IMR-90 (cell line): Measurements from ENCODE around the gene PEX11G. TPM values are rescaled to one million over a fixed set of nuclear protein-coding genes. Genes with fewer than 3 reads are reported as not detected.

Experiments
- ATAC-seq: fragments of 200-7000 bp; cut with Tn5 transposase; 2 replicates; pipeline ENCODE4 v1.9.1; 2020; ENCODE audit warnings: low read depth, mild to moderate bottlenecking, moderate library complexity
- BruUV-seq: library from RNA; stranded (reverse); fragments of 400-500 nt; replicated peaks from 2 replicates; lab custom pipeline; 2021; lab: Mats Ljungman, UMichigan
- CTCF ChIA-PET: fragments of 300-600 bp; formaldehyde crosslinking; extraction: SDS; loops from one replicate; lab custom pipeline; 2021; ENCODE audit warnings: antibody characterized with exemption; lab: Yijun Ruan, JAX
- POLR2A ChIA-PET: fragments of 300-600 bp; sonication (Branson Sonifier 250); formaldehyde crosslinking; loops from one replicate; lab custom pipeline; 2022; ENCODE audit warnings: antibody characterized with exemption; ENCODE audit not compliant: unreplicated experiment; lab: Charles Lee
- DNase-seq: peaks from one replicate; pipeline ENCODE4 v3.0.0; 2013
- H2AFZ ChIP-seq: replicated peaks from 2 replicates; pipeline ENCODE3; 2013; ENCODE audit warnings: low read length, mild to moderate bottlenecking; ENCODE audit not compliant: poor library complexity
- H2AK5ac ChIP-seq: 2 replicates; pipeline ENCODE4 v1.6.1; 2013; ENCODE audit warnings: low read depth, low read length, inconsistent platforms
- H2AK9ac ChIP-seq: replicated peaks from 2 replicates; pipeline ENCODE3; 2013; ENCODE audit warnings: mild to moderate bottlenecking, low read depth, low read length, moderate library complexity; ENCODE audit not compliant: poor library complexity
- H2BK120ac ChIP-seq: 2 replicates; pipeline ENCODE4 v1.6.1; 2013; ENCODE audit warnings: low read depth, low read length, inconsistent platforms
- H2BK15ac ChIP-seq: 3 replicates; pipeline ENCODE4 v1.6.1; 2013; ENCODE audit warnings: low read depth, low read length, inconsistent platforms
- H2BK20ac ChIP-seq: 2 replicates; pipeline ENCODE4 v1.6.1; 2013; ENCODE audit warnings: low read depth, mild to moderate bottlenecking, inconsistent platforms, low read length, moderate library complexity
- H2BK5ac ChIP-seq: 2 replicates; pipeline ENCODE4 v1.6.1; 2013; ENCODE audit warnings: mild to moderate bottlenecking, low read depth, low read length, inconsistent platforms; ENCODE audit not compliant: poor library complexity, severe bottlenecking
- H3K14ac ChIP-seq: replicated peaks from 2 replicates; pipeline ENCODE4 v1.6.1; 2013; ENCODE audit warnings: low read depth, low read length, inconsistent platforms
- H3K18ac ChIP-seq: 2 replicates; pipeline ENCODE4 v1.6.1; 2013; ENCODE audit warnings: low read depth, low read length, control low read depth
- H3K23ac ChIP-seq: 2 replicates; pipeline ENCODE4 v1.6.1; 2013; ENCODE audit warnings: low read depth, low read length, inconsistent platforms
- H3K27ac ChIP-seq: 2 replicates; pipeline ENCODE4 v1.5.1; 2013; ENCODE audit warnings: mild to moderate bottlenecking, control low read depth, low read length; ENCODE audit not compliant: insufficient read depth
- H3K27me3 ChIP-seq: 2 replicates; pipeline ENCODE4 v1.6.1; 2013; ENCODE audit warnings: low read length; ENCODE audit not compliant: control insufficient read depth, insufficient read depth
- H3K36me3 ChIP-seq: 2 replicates; pipeline ENCODE4 v1.6.1; 2013; ENCODE audit warnings: low read length, mixed read lengths; ENCODE audit not compliant: control insufficient read depth, insufficient read depth
- H3K4ac ChIP-seq: 2 replicates; pipeline ENCODE4 v1.6.1; 2013; ENCODE audit warnings: low read depth, low read length, inconsistent platforms
- H3K4me1 ChIP-seq: 2 replicates; pipeline ENCODE4 v1.6.1; 2013; ENCODE audit warnings: low read length, mixed read lengths; ENCODE audit not compliant: control insufficient read depth, insufficient read depth
- H3K4me2 ChIP-seq: 2 replicates; pipeline ENCODE4 v1.6.1; 2013; ENCODE audit warnings: low read depth, mild to moderate bottlenecking, control low read depth, low read length, moderate library complexity
- H3K4me3 ChIP-seq: 2 replicates; pipeline ENCODE4 v1.5.1; 2013; ENCODE audit warnings: low read depth, mild to moderate bottlenecking, control low read depth, low read length, moderate library complexity; ENCODE audit not compliant: insufficient read depth
- H3K56ac ChIP-seq: 2 replicates; pipeline ENCODE4 v1.6.1; 2013; ENCODE audit warnings: low read length, inconsistent platforms; ENCODE audit not compliant: insufficient read depth; ENCODE audit errors: extremely low read depth
- H3K79me1 ChIP-seq, 2 experiments: 2 replicates each; pipeline ENCODE4 v1.6.1; 2013; ENCODE audit warnings: low read length in 2 of 2, inconsistent platforms in 1 of 2, low read depth in 1 of 2
- H3K9ac ChIP-seq: 2 replicates; pipeline ENCODE4 v1.6.1; 2013; ENCODE audit warnings: low read depth, low read length, control low read depth
- H3K9me1 ChIP-seq: 2 replicates; pipeline ENCODE4 v1.6.1; 2013; ENCODE audit warnings: low read length, inconsistent platforms; ENCODE audit not compliant: insufficient read depth
- H3K9me3 ChIP-seq: 2 replicates; pipeline ENCODE4 v1.6.1; 2013; ENCODE audit warnings: low read length; ENCODE audit not compliant: control insufficient read depth, insufficient read depth
- H4K20me1 ChIP-seq: 2 replicates; pipeline ENCODE4 v1.6.1; 2013; ENCODE audit warnings: low read length, inconsistent platforms; ENCODE audit not compliant: insufficient read depth
- H4K5ac ChIP-seq: 2 replicates; pipeline ENCODE4 v1.6.1; 2013; ENCODE audit warnings: mild to moderate bottlenecking, low read depth, low read length, control low read depth
- H4K8ac ChIP-seq, 2 experiments: 2 replicates each; pipeline ENCODE4 v1.6.1; 2013; ENCODE audit warnings: low read depth in 2 of 2, low read length in 2 of 2, control low read depth in 1 of 2, inconsistent platforms in 1 of 2
- H4K91ac ChIP-seq: 2 replicates; pipeline ENCODE4 v1.6.1; 2013; ENCODE audit warnings: low read depth, low read length, inconsistent platforms; ENCODE audit not compliant: insufficient read depth
- CEBPB ChIP-seq: IDR thresholded peaks from 2 replicates; pipeline ENCODE4 v1.6.1; 2012; ENCODE audit warnings: low read depth, low read length, improper control_type of control experiment
- CHD1 ChIP-seq: IDR thresholded peaks from 2 replicates; pipeline ENCODE4 v1.6.1; 2012; ENCODE audit warnings: low read depth, low read length, improper control_type of control experiment
- FOS ChIP-seq: fragments of 150-350 bp; IDR thresholded peaks from 2 replicates; pipeline ENCODE4 v1.6.1; 2016; ENCODE audit warnings: low read depth, low read length
- MAFK ChIP-seq: IDR thresholded peaks from 2 replicates; pipeline ENCODE4 v1.6.1; 2012; ENCODE audit warnings: low read depth, low read length, improper control_type of control experiment
- MAZ ChIP-seq: IDR thresholded peaks from 2 replicates; pipeline ENCODE4 v1.6.1; 2012; ENCODE audit warnings: low read depth, mild to moderate bottlenecking, low read length, improper control_type of control experiment, moderate library complexity, borderline replicate concordance
- MXI1 ChIP-seq: IDR thresholded peaks from 2 replicates; pipeline ENCODE4 v1.6.1; 2012; ENCODE audit warnings: low read depth, mild to moderate bottlenecking, low read length, moderate library complexity, borderline replicate concordance
- NFE2L2 ChIP-seq: fragments of 150-350 bp; IDR thresholded peaks from 2 replicates; pipeline ENCODE4 v1.6.1; 2016; ENCODE audit warnings: low read depth, mild to moderate bottlenecking, low read length
- POLR2A ChIP-seq: IDR thresholded peaks from 2 replicates; pipeline ENCODE4 v1.6.1; 2012; ENCODE audit warnings: mild to moderate bottlenecking, low read depth, low read length
- RAD21 ChIP-seq: IDR thresholded peaks from 2 replicates; pipeline ENCODE4 v1.6.1; 2012; ENCODE audit warnings: low read length, improper control_type of control experiment
- RCOR1 ChIP-seq: IDR thresholded peaks from 2 replicates; pipeline ENCODE4 v1.6.1; 2012; ENCODE audit warnings: mild to moderate bottlenecking, low read length, improper control_type of control experiment; ENCODE audit not compliant: insufficient replicate concordance
- RFX5 ChIP-seq: IDR thresholded peaks from 2 replicates; pipeline ENCODE4 v1.8.0; 2012; ENCODE audit warnings: low read depth, mild to moderate bottlenecking, low read length, moderate library complexity
- SMC3 ChIP-seq: fragments of 150-350 bp; IDR thresholded peaks from 2 replicates; pipeline ENCODE4 v1.6.1; 2016; ENCODE audit warnings: low read depth, mild to moderate bottlenecking, antibody characterized with exemption, low read length, moderate library complexity
- WGBS, 2 experiments: methylation state at CpG; one replicate each; pipeline versions ENCODE4 v1.1.5 to v1.1.7; 2013; ENCODE audit warnings: missing lambda C conversion rate in 2 of 2; ENCODE audit not compliant: insufficient read length in 1 of 2; ENCODE audit errors: extremely low coverage in 2 of 2; 5-methylcytosine and 5-hydroxymethylcytosine counted together
- dilution Hi-C: fragments of 300-500 bp; cut with HindIII; formaldehyde crosslinking; loops from one replicate; pipeline ENCODE4 v1.14.3; 2018; ENCODE audit warnings: low sequenced_read_pairs; ENCODE audit not compliant: unreplicated experiment
- in situ Hi-C: fragments of 300-500 bp; cut with MboI; formaldehyde crosslinking; loops from 3 replicates; pipeline ENCODE4 v1.14.3; 2019; ENCODE audit warnings: low sequenced_read_pairs, inconsistent platforms, mixed read lengths
- intact Hi-C: fragments of 100-400 bp; cut with micrococcal nuclease; formaldehyde crosslinking; loops from 2 replicates; pipeline ENCODE4 v1.10.0; 2022
- polyA plus RNA-seq, 3 experiments: library from polyadenylated mRNA; depleted of rRNA; stranded (reverse); fragments of >200 nt; gene quantifications; 2 replicates each; pipeline ENCODE4 v1.2.3, GENCODE V29; 2012; ENCODE audit warnings: low replicate concordance in 1 of 3
- total RNA-seq: library from RNA; depleted of rRNA; stranded (reverse); fragments of >200 nt; gene quantifications from 2 replicates; pipeline ENCODE4 v1.2.3, GENCODE V29; 2012
- TF ChIP-seq, protein P1 (sequence below): fragments of 150-350 bp; IDR thresholded peaks from 2 replicates; pipeline ENCODE4 v1.6.1; 2017; ENCODE audit warnings: mild to moderate bottlenecking, antibody characterized with exemption, low read length, low read depth
- TF ChIP-seq, protein P2 (sequence below): conservative IDR thresholded peaks from 2 replicates; pipeline ENCODE4 v1.5.1; 2012; ENCODE audit warnings: mild to moderate bottlenecking, low read depth, low read length, improper control_type of control experiment
- TF ChIP-seq, protein P3 (sequence below): fragments of 150-350 bp; IDR thresholded peaks from 2 replicates; pipeline ENCODE4 v1.6.1; 2016; ENCODE audit warnings: low read depth, mild to moderate bottlenecking, low read length, moderate library complexity, borderline replicate concordance

PEX11G gene
- total and polyA plus RNA-seq, 2 of the 4 experiments (the other 2 are of a cell fraction), result 0.72 to 1.7 TPM

DNA sequence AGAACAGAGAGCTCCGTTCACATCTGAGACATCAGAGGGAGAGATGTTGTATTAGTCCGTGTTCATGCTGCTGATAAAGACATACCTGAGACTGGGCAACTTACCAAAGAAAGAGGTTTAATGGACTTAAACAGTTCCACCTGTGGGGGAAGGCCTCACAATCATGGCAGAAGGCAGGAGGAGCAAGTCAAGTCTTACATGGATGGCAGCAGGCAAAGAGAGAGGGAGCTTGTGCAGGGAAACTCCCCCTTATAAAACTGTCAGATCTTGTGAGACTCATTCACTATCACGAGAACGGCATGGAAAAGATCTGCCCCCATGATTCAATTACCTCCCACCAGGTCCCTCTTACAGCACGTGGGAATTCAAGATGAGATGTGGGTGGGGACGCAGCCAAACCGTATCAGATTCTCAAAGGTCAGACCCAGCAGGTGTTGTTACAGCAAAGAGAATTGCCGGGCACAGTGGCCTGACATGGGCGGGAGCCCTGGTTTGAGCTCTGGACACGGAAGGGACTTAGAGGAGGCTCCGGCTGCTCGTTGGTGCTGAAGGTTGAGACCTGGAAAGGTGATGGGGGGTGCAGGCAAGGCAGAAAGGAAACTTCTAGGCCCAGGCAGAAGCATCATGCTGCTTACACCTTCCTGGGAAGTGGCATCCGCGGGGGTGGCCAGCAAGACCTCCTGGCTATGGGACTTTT, 33.1 kb downstream of the PEX11G start:
- no peak for ATAC-seq
- intact Hi-C loops (no loop called here), dilution Hi-C loops (no loop called here), in situ Hi-C loops (no loop called here)
- no peak overlapping the region for H2AK5ac ChIP-seq
- no peak overlapping the region for H3K56ac ChIP-seq
- H3K36me3 ChIP-seq, result peaks cover 57% of the 10 kb centered on the region
- no peak overlapping the region for H4K5ac ChIP-seq
- H4K8ac ChIP-seq, result no peak overlapping the region
- no peak overlapping the region for H3K23ac ChIP-seq
- H3K4me1 ChIP-seq, result no peaks in the 10 kb centered on the region
- H3K9me3 ChIP-seq, result peaks cover 3% of the 10 kb centered on the region
- H3K9me1 ChIP-seq, result no peaks in the 10 kb centered on the region
- no peak overlapping the region for H3K4me3 ChIP-seq
- H2AFZ ChIP-seq, result no peak overlapping the region
- ChIA-PET CTCF (no interaction called here), POLR2A (no interaction called here)
- H3K79me1 ChIP-seq, result peaks cover 20 to 24% of the 10 kb centered on the region in 2 experiments
- no peak for DNase-seq
- no peak overlapping the region for H4K91ac ChIP-seq
- H2BK5ac ChIP-seq, result no peak overlapping the region
- H3K4me2 ChIP-seq, result no peak overlapping the region
- TF ChIP-seq RCOR1 (no peak), CHD1 (no peak), POLR2A (no peak), MXI1 (no peak), CEBPB (no peak), MAZ (no peak), NFE2L2 (no peak), RFX5 (no peak), SMC3 (no peak), MAFK (no peak), FOS (no peak), RAD21 (no peak)
- TF ChIP-seq, protein P1, sequence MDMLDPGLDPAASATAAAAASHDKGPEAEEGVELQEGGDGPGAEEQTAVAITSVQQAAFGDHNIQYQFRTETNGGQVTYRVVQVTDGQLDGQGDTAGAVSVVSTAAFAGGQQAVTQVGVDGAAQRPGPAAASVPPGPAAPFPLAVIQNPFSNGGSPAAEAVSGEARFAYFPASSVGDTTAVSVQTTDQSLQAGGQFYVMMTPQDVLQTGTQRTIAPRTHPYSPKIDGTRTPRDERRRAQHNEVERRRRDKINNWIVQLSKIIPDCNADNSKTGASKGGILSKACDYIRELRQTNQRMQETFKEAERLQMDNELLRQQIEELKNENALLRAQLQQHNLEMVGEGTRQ, result no peak
- TF ChIP-seq, protein P2, sequence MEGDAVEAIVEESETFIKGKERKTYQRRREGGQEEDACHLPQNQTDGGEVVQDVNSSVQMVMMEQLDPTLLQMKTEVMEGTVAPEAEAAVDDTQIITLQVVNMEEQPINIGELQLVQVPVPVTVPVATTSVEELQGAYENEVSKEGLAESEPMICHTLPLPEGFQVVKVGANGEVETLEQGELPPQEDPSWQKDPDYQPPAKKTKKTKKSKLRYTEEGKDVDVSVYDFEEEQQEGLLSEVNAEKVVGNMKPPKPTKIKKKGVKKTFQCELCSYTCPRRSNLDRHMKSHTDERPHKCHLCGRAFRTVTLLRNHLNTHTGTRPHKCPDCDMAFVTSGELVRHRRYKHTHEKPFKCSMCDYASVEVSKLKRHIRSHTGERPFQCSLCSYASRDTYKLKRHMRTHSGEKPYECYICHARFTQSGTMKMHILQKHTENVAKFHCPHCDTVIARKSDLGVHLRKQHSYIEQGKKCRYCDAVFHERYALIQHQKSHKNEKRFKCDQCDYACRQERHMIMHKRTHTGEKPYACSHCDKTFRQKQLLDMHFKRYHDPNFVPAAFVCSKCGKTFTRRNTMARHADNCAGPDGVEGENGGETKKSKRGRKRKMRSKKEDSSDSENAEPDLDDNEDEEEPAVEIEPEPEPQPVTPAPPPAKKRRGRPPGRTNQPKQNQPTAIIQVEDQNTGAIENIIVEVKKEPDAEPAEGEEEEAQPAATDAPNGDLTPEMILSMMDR, result no peak
- TF ChIP-seq, protein P3, sequence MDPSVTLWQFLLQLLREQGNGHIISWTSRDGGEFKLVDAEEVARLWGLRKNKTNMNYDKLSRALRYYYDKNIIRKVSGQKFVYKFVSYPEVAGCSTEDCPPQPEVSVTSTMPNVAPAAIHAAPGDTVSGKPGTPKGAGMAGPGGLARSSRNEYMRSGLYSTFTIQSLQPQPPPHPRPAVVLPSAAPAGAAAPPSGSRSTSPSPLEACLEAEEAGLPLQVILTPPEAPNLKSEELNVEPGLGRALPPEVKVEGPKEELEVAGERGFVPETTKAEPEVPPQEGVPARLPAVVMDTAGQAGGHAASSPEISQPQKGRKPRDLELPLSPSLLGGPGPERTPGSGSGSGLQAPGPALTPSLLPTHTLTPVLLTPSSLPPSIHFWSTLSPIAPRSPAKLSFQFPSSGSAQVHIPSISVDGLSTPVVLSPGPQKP, result no peak
- no peak overlapping the region for H2BK120ac ChIP-seq
- no peak overlapping the region for H3K27ac ChIP-seq
- no peak overlapping the region for H2AK9ac ChIP-seq
- H2BK15ac ChIP-seq, result no peak overlapping the region
- H2BK20ac ChIP-seq, result no peak overlapping the region
- no TSS peak for BruUV-seq
- H3K9ac ChIP-seq, result no peak overlapping the region
- H3K27me3 ChIP-seq, result no peaks in the 10 kb centered on the region
- H3K18ac ChIP-seq, result no peak overlapping the region
- H4K20me1 ChIP-seq, result 0 out of 2 replicates have a peak, but pooled peaks cover under 1% of the 10 kb centered on the region
- no peak overlapping the region for H3K4ac ChIP-seq
- no peak overlapping the region for H3K14ac ChIP-seq
- WGBS, 2 experiments, result 98% methylated on average over 6 of the region's 14 CpGs; no CpG with 5 or more reads in 1 of the 2 experiments
